GM12874 (cell line): ENCODE data around the gene MAGEB2.

ENCODE experiments used
- CTCF ChIP-seq: IDR thresholded peaks from 2 replicates; pipeline ENCODE4 v1.5.1; 2011; ENCODE audit warnings: low read depth, mild to moderate bottlenecking, control low read depth, low read length, moderate library complexity; ENCODE audit not compliant: insufficient read depth

The MAGEB2 gene

DNA sequence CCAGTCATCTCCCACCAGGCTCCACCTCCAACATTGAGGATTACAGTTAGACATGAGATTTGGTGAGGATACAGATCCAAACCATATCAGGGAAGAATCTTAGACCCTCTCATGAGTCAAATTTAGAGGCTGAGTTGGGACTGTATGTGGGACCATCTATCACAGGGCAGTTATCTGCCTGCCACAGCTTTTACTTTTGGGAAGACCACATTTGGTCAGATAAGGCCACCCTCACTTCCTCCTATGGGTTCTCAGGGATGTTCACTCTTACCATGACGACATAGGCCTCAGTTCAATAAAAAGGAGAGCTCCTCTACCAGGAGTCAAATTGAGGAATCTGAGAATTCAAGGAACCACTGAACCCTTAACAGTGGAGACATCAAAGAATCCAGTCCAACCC is 2.1 kb downstream of the MAGEB2 start:
- TF ChIP-seq CTCF: no peak

DNA sequence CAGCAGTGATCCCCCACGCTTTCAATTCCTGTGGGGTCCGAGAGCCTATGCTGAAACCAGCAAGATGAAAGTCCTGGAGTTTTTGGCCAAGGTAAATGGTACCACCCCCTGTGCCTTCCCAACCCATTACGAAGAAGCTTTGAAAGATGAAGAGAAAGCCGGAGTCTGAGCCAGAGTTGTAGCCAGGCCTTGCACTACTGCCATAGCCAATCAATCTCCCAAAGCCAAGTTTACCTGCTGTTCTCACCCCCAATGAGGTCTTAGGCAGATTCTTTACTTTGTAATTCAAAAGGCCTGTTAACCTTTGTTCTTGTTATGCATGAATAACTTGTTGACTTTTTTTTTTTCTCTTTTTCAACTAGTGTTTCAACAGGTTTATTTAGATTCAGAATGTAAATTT is 4.0 kb downstream of the MAGEB2 start:
- no peak for TF ChIP-seq CTCF

DNA sequence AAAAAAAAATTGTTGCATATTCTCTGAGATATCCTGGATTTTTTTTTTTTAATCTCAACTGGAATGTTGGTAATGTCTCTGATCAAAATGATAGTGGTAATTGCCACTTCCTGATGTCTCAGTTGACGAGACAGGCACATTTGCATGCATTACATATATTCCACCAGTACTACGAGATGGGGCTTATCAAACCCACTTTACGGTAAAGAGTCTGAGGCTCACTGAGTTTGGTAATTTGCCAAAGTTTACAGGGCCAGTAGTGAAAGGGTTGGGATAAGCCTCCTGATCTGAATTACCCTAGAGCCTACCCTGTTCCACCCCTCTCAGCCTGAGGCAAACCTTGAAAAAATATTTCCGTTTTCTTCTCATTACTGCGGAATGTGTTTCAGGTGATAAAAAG is 5.3 kb downstream of the MAGEB2 start:
- no peak for TF ChIP-seq CTCF

DNA sequence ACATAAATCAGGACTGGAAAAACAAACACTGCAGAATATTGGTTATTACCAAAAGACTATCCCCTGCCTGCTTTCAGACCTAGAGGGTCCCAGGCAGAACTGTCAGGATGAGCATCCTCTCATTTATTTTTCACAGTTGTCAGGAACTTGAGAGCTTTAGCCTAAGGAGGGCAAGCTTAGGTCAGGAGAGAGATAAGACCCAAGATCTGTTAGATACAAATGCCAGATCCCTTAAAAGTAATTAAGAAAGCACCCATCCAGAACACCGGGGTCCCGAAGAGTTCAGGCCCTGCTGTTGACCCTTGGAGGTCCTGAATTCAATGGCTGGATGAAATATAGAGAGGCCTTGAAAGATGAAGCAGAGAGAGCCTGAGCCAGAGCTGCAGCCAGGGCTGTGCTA is 9.2 kb downstream of the MAGEB2 start:
- no peak for TF ChIP-seq CTCF

GRCh38 chrX:30228526-30228925 is 13.2 kb downstream of the MAGEB2 start:
- TF ChIP-seq CTCF: no peak

DNA sequence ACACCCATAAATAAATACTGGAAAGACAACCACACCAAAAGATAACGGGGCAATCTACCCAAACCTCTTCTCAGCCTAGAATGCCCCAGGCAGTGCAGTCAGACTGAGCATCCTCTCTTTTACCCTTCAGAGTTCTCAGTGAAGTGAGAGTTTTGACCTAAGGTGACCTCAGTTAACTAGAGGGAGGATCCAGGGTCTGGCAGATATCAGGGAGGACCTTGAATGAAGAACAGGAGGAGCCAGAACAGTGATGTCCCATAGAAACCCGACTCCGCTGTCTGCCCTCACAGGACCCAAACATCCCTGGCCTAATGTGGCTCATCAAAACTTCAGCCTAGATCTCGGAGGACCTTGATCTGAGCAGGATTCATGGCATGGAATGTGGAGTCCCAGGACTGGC is 15.0 kb downstream of the MAGEB2 start, which contains the start of gene MAGEB3:
MAGEB3 (plus strand) TSS at position 263 of the 400 bp plus-strand sequence. CDS start 5,268 bp downstream, outside the sequence.
- TF ChIP-seq CTCF: no peak

- no peak for TF ChIP-seq CTCF
Observed at GRCh38 chrX:30241724-30242415, 26.5 kb downstream of the MAGEB2 start, which contains the start of gene MAGEB4. MAGEB4 (plus strand) TSS chrX:30242000; CDS start chrX:30242136, 136 bp downstream.
